ENCODE data around the gene RNF144B. TPM values are rescaled to one million over a fixed set of nuclear protein-coding genes. Genes with fewer than 3 reads are reported as not detected.

Gene RNF144B
- total RNA-seq, 1 experiment from 2014 or later: 26.2 TPM

GRCh38 chr6:18412644-18413043 is 25.5 kb downstream of the RNF144B start:
- intact Hi-C loops (cut with micrococcal nuclease; ENCODE audit: unreplicated experiment): no loop called here
- no peaks in the 10 kb centered on the region for H3K9me3 ChIP-seq (ENCODE audit: insufficient read depth, low read depth)
- ChIA-PET POLR2A (ENCODE audit: unreplicated experiment) (interaction anchor here (0.6 kb wide), 1 partner anchor 113 kb away, joined by 4 read pairs; no protein-coding TSS in a partner anchor), CTCF (no interaction called here)
- no peak for TF ChIP-seq EZH2 (IDR thresholded peaks at IDR 0.05; ENCODE audit: low read depth)
- TF ChIP-seq CTCF (conservative IDR thresholded peaks at IDR 0.05): no peak
- H3K27ac ChIP-seq: no peak overlapping the region
- H3K4me1 ChIP-seq (replicated peaks; ENCODE audit: insufficient read depth): no peaks in the 10 kb centered on the region
- 0 out of 2 replicates have a peak, but pooled peaks cover 4% of the 10 kb centered on the region for H3K9me2 ChIP-seq (ENCODE audit: insufficient read depth)
- 0 out of 2 replicates have a peak, but pooled peaks cover under 1% of the 10 kb centered on the region for H3K36me3 ChIP-seq (ENCODE audit: low read depth)
- no peak overlapping the region for H3K4me2 ChIP-seq
- DNase-seq: no peak
- no peak overlapping the region for H2AFZ ChIP-seq
- peaks cover 10% of the 10 kb centered on the region for H3K79me2 ChIP-seq (ENCODE audit: low read depth)
- H3K4me3 ChIP-seq: no peak overlapping the region
- no peaks in the 10 kb centered on the region for H4K20me1 ChIP-seq (ENCODE audit: insufficient read depth)
- no peaks in the 10 kb centered on the region for H3K27me3 ChIP-seq (ENCODE audit: insufficient read depth, low read depth)
- no peaks in the 10 kb centered on the region; the same call in 1 of the 2 replicates for H3F3A ChIP-seq (ENCODE audit: insufficient read depth, low read depth)
- no TSS peak for BruUV-seq (replicated peaks)

- POLR2A ChIA-PET (ENCODE audit: unreplicated experiment): no interaction called here
- Histone ChIP-seq H3K27ac (no peak overlapping the region), H3K79me2 (ENCODE audit: low read depth) (peaks cover 10% of the 10 kb centered on the region), H3K4me2 (no peak overlapping the region), H3K27me3 (ENCODE audit: insufficient read depth, low read depth) (no peaks in the 10 kb centered on the region), H4K20me1 (ENCODE audit: insufficient read depth) (no peaks in the 10 kb centered on the region), H3K4me1 (replicated peaks; ENCODE audit: insufficient read depth) (no peaks in the 10 kb centered on the region), H3K9me2 (ENCODE audit: insufficient read depth) (0 out of 2 replicates have a peak, but pooled peaks cover 4% of the 10 kb centered on the region), H3K4me3 (no peak overlapping the region), H3F3A (ENCODE audit: insufficient read depth, low read depth) (no peaks in the 10 kb centered on the region; the same call in 1 of the 2 replicates), H3K36me3 (ENCODE audit: low read depth) (no peaks in the 10 kb centered on the region), H2AFZ (no peak overlapping the region), H3K9me3 (ENCODE audit: insufficient read depth, low read depth) (no peaks in the 10 kb centered on the region)
- intact Hi-C loops (cut with micrococcal nuclease; ENCODE audit: unreplicated experiment): no loop called here
- TF ChIP-seq CTCF (conservative IDR thresholded peaks at IDR 0.05) (no peak), EZH2 (IDR thresholded peaks at IDR 0.05; ENCODE audit: low read depth) (no peak)
- CTCF ChIA-PET: no interaction called here
- DNase-seq: no peak
- no TSS peak for BruUV-seq (replicated peaks)
These were observed 26.2 kb downstream of the RNF144B start for GRCh38 chr6:18413381-18413780.

GRCh38 chr6:18414116-18414515 is 27.0 kb downstream of the RNF144B start:
- H3K4me3 ChIP-seq: no peak overlapping the region
- CTCF ChIA-PET: no interaction called here
- BruUV-seq (replicated peaks): no TSS peak
- H3K4me1 ChIP-seq (replicated peaks; ENCODE audit: insufficient read depth): no peaks in the 10 kb centered on the region
- H3K27me3 ChIP-seq (ENCODE audit: insufficient read depth, low read depth): no peaks in the 10 kb centered on the region
- H3F3A ChIP-seq (ENCODE audit: insufficient read depth, low read depth): no peaks in the 10 kb centered on the region; the same call in 1 of the 2 replicates
- H2AFZ ChIP-seq: no peak overlapping the region
- no peaks in the 10 kb centered on the region for H3K36me3 ChIP-seq (ENCODE audit: low read depth)
- TF ChIP-seq EZH2 (IDR thresholded peaks at IDR 0.05; ENCODE audit: low read depth) (no peak), CTCF (conservative IDR thresholded peaks at IDR 0.05) (no peak)
- H3K27ac ChIP-seq: no peak overlapping the region
- no peak overlapping the region for H3K4me2 ChIP-seq
- intact Hi-C loops (cut with micrococcal nuclease; ENCODE audit: unreplicated experiment): no loop called here
- no peak for DNase-seq
- POLR2A ChIA-PET (ENCODE audit: unreplicated experiment): no interaction called here
- no peaks in the 10 kb centered on the region for H3K9me3 ChIP-seq (ENCODE audit: insufficient read depth, low read depth)
- peaks cover 10% of the 10 kb centered on the region for H3K79me2 ChIP-seq (ENCODE audit: low read depth)
- no peaks in the 10 kb centered on the region for H4K20me1 ChIP-seq (ENCODE audit: insufficient read depth)
- 0 out of 2 replicates have a peak, but pooled peaks cover 4% of the 10 kb centered on the region for H3K9me2 ChIP-seq (ENCODE audit: insufficient read depth)

All from PC-9 (cell line).